Transverse colon (tissue), 1 donor: Measurements from ENCODE around the gene CR1L.

Source experiments
- EP300 ChIP-seq: sonication (generic); formaldehyde crosslinking; IDR thresholded peaks from one replicate; pipeline ENCODE4 v1.6.1; 2017; ENCODE audit warnings: antibody characterized with exemption, low read depth
- POLR2A ChIP-seq: fragments of 450-650 bp; IDR thresholded peaks from one replicate; pipeline ENCODE4 v1.6.1; 2016; ENCODE audit warnings: antibody characterized with exemption, mild to moderate bottlenecking, moderate library complexity

DNA sequence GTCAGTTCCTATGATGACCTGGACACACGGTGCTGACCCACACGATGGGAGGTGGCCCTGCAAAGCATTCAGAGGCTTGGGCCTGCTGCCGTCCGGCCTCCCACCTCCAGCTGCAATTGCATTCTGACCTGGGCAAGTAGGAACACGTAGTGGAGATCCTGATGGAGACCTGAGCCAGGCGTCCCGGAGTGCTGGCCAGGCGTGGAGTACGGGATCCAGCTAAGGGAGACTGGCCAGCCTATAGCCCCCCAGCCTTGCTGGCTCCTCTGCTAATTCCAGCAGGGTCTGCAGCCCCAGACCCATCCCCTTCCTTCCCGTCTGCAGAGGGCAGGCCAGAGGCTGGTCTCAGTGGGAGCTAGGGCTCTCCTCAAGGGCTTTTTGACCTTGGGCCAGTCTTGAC is 118.2 kb downstream of the CR1L start:
- TF ChIP-seq EP300 (no peak), POLR2A (no peak)
